ENCODE data around the gene C1orf94. TPM values are rescaled to one million over a fixed set of nuclear protein-coding genes. Genes with fewer than 3 reads are reported as not detected.

C1orf94 gene
- polyA plus RNA-seq, 1 donor (not counting 4 experiments of a cell fraction or from before 2014, with no cell fraction given), result 0.05 TPM

DNA sequence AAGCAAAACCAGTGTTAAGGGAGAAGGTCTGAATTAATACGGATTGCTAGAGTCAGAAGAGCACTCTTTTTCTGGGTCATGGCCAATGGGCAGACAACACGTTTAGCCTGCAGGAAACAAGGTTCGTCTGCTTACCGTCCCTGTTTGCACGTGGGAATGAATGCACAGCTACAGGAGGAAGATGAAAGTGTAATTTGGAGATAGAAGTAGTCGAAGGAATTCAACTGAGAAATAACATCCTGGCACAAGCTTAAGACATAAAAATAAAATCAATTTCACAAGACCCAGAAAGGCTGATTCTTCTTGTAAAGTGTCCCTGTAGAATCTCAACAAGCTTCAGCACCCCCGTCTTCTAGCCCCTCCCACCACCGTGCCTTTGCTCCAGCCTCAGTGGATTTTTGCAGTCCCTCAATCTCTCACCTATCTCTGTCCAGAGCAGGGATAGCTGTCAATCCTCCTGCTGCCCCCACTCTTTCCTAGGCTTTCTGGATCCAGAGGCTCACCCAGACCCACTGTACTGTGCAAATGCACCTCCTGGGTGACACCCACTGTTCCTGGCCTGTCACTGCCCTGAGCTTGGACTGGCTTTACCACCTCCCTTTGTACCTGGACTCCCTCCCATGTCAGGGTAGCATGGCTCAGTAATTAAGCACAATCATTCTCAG is 60.6 kb downstream of the C1orf94 start:
- dilution Hi-C loops (cut with MboI; ENCODE audit: extremely low pct_ligation_motif_present, low sequenced_read_pairs), result no loop called here
- no peaks in the 10 kb centered on the region for H3K79me2 ChIP-seq (ENCODE audit: control insufficient read depth, insufficient read depth, low read length)
- no peak overlapping the region for H3K27ac ChIP-seq (ENCODE audit: control insufficient read depth, insufficient read depth, low read length)
- H3K4me1 ChIP-seq (ENCODE audit: control insufficient read depth, extremely low read depth, insufficient read depth, low read length), result no peaks in the 10 kb centered on the region
- H4K20me1 ChIP-seq (ENCODE audit: control insufficient read depth, extremely low read depth, insufficient read depth, low read length), result no peaks in the 10 kb centered on the region
- H2AFZ ChIP-seq (ENCODE audit: control insufficient read depth, low read length), result no peak overlapping the region
- H3K4me3 ChIP-seq (ENCODE audit: control insufficient read depth in 2 of 3, extremely low read depth in 1 of 3, insufficient read depth in 2 of 3, low read depth in 1 of 3, low read length in 3 of 3), result no peak overlapping the region
- peaks cover 7% of the 10 kb centered on the region for H3K27me3 ChIP-seq (ENCODE audit: control insufficient read depth, extremely low read depth, insufficient read depth, low read length)
- DNase-seq (ENCODE audit: low read depth, low spot score), result no peak
- TF ChIP-seq, protein P1, sequence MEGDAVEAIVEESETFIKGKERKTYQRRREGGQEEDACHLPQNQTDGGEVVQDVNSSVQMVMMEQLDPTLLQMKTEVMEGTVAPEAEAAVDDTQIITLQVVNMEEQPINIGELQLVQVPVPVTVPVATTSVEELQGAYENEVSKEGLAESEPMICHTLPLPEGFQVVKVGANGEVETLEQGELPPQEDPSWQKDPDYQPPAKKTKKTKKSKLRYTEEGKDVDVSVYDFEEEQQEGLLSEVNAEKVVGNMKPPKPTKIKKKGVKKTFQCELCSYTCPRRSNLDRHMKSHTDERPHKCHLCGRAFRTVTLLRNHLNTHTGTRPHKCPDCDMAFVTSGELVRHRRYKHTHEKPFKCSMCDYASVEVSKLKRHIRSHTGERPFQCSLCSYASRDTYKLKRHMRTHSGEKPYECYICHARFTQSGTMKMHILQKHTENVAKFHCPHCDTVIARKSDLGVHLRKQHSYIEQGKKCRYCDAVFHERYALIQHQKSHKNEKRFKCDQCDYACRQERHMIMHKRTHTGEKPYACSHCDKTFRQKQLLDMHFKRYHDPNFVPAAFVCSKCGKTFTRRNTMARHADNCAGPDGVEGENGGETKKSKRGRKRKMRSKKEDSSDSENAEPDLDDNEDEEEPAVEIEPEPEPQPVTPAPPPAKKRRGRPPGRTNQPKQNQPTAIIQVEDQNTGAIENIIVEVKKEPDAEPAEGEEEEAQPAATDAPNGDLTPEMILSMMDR (optimal IDR thresholded peaks at IDR 0.05 in 1 of 3, IDR thresholded peaks at IDR 0.05 in 1 of 3, conservative IDR thresholded peaks at IDR 0.05 in 1 of 3; ENCODE audit: extremely low read depth in 1 of 3, insufficient read depth in 2 of 3, low read length in 3 of 3), result no peak
- TF ChIP-seq EZH2 (IDR thresholded peaks at IDR 0.05; ENCODE audit: low read length), result no peak
- no peaks in the 10 kb centered on the region for H3K9me1 ChIP-seq (ENCODE audit: control insufficient read depth, extremely low read depth, insufficient read depth, low read length)
- no peak overlapping the region for H3K4me2 ChIP-seq (ENCODE audit: control insufficient read depth, extremely low read depth, insufficient read depth, low read depth, low read length)
- no peak overlapping the region for H3K9ac ChIP-seq (ENCODE audit: control insufficient read depth, extremely low read depth, insufficient read depth, low read length)
- H3K9me3 ChIP-seq (ENCODE audit: control insufficient read depth, low read depth, low read length), result no peaks in the 10 kb centered on the region
- no peaks in the 10 kb centered on the region for H3K36me3 ChIP-seq (ENCODE audit: control insufficient read depth in 2 of 2, extremely low read depth in 1 of 2, insufficient read depth in 2 of 2, low read length in 2 of 2)
- FAIRE-seq, result no peak

- H3K4me1 ChIP-seq (ENCODE audit: control insufficient read depth, extremely low read depth, insufficient read depth, low read length), result peaks cover 6% of the 10 kb centered on the region
- no peaks in the 10 kb centered on the region for H3K36me3 ChIP-seq (ENCODE audit: control insufficient read depth in 2 of 2, extremely low read depth in 1 of 2, insufficient read depth in 2 of 2, low read length in 2 of 2)
- H3K27ac ChIP-seq (ENCODE audit: control insufficient read depth, insufficient read depth, low read length), result no peak overlapping the region
- no peak for TF ChIP-seq EZH2 (IDR thresholded peaks at IDR 0.05; ENCODE audit: low read length)
- TF ChIP-seq, protein P1 (optimal IDR thresholded peaks at IDR 0.05 in 1 of 3, IDR thresholded peaks at IDR 0.05 in 1 of 3, conservative IDR thresholded peaks at IDR 0.05 in 1 of 3; ENCODE audit: extremely low read depth in 1 of 3, insufficient read depth in 2 of 3, low read length in 3 of 3), result no peak
- no peak overlapping the region for H3K4me3 ChIP-seq (ENCODE audit: control insufficient read depth in 2 of 3, extremely low read depth in 1 of 3, insufficient read depth in 2 of 3, low read depth in 1 of 3, low read length in 3 of 3)
- no peaks in the 10 kb centered on the region for H3K79me2 ChIP-seq (ENCODE audit: control insufficient read depth, insufficient read depth, low read length)
- FAIRE-seq (no peak), DNase-seq (ENCODE audit: low read depth, low spot score) (no peak)
- H4K20me1 ChIP-seq (ENCODE audit: control insufficient read depth, extremely low read depth, insufficient read depth, low read length), result no peaks in the 10 kb centered on the region
- H3K9ac ChIP-seq (ENCODE audit: control insufficient read depth, extremely low read depth, insufficient read depth, low read length), result no peak overlapping the region
- H3K27me3 ChIP-seq (ENCODE audit: control insufficient read depth, extremely low read depth, insufficient read depth, low read length), result no peaks in the 10 kb centered on the region
- H2AFZ ChIP-seq (ENCODE audit: control insufficient read depth, low read length), result no peak overlapping the region
- dilution Hi-C loops (cut with MboI; ENCODE audit: extremely low pct_ligation_motif_present, low sequenced_read_pairs), result no loop called here
- H3K4me2 ChIP-seq (ENCODE audit: control insufficient read depth, extremely low read depth, insufficient read depth, low read depth, low read length), result no peak overlapping the region
- H3K9me1 ChIP-seq (ENCODE audit: control insufficient read depth, extremely low read depth, insufficient read depth, low read length), result no peaks in the 10 kb centered on the region
- no peaks in the 10 kb centered on the region for H3K9me3 ChIP-seq (ENCODE audit: control insufficient read depth, low read depth, low read length)
Observed at GRCh38 chr1:34245967-34246366, 69.3 kb downstream of the C1orf94 start.

Measured in keratinocyte (primary cell).